Dendritic cell treated with granulocyte-macrophage colony-stimulating factor and Interleukin-4, amounts not matched to agents 40 ng/mL and 50 ng/mL, for 4 days (primary cell): ENCODE results near the gene ANTKMT.
"Not testable (repeated sequence)": the region's sequence is repeated elsewhere in the genome, so short reads cannot be mapped to it uniquely, and the experiment has no call there.

Source experiments
- H3K27ac Mint-ChIP-seq: one replicate; pipeline ENCODE4 v1.8.0; 2022; ENCODE audit warnings: mild to moderate bottlenecking, mixed read lengths
- H3K27me3 Mint-ChIP-seq: one replicate; pipeline ENCODE4 v1.8.0; 2022; ENCODE audit warnings: mild to moderate bottlenecking, mixed read lengths
- H3K36me3 Mint-ChIP-seq: one replicate; pipeline ENCODE4 v1.8.0; 2022; ENCODE audit warnings: low read depth, mixed read lengths
- H3K4me1 Mint-ChIP-seq: one replicate; pipeline ENCODE4 v1.8.0; 2022; ENCODE audit warnings: low read depth, mixed read lengths
- H3K4me3 Mint-ChIP-seq: one replicate; pipeline ENCODE4 v1.8.0; 2022; ENCODE audit warnings: mild to moderate bottlenecking, moderate library complexity, mixed read lengths
- H3K9me3 Mint-ChIP-seq: one replicate; pipeline ENCODE4 v1.8.0; 2022; ENCODE audit warnings: mixed read lengths
- intact Hi-C: fragments of 100-400 bp; cut with micrococcal nuclease; formaldehyde crosslinking; loops from one replicate; pipeline ENCODE4 v1.15.0; 2022

Gene ANTKMT

DNA sequence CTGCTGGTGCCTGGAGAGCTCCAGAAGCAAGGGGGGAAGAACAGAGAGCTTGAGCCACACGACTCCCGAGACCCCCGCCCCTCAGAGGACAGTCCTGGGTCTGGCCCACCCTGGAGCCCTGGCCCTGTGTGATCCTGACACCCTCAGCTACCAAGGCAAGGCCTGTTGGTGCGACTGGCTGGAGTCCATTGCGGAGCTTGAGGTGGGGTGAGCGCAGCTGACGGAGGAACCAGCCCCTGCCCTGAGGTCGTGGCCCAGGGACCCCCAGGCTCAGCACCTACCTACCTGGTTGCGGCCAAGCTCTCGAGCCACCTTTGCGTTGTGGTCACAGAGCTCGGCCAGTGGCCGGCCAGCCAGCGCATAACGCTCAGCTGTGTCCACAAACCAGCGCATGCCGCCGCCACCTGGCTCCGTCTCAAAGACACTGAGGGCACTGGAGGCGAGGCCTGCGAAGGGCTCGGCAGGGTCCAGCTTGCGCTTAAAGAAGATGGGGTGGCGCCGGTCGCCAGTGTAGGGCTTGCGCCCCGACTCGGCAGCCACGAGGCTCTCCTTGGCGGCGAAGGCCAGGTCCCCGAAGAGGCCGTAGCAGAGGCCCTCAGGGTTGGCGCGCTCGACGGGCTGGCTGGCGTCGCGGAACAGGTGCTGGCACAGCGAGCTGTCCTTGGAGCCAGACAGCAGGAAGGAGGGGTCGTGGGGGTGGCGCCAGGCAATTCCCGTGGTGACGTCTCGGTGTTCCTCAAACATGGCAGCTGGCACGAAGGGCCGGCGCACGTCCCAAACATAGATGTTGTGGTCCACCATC, 34.3 kb upstream of the ANTKMT start:
- Mint-ChIP-seq H3K9me3 (no peaks in the 10 kb centered on the region), H3K27ac (no peak overlapping the region), H3K36me3 (peaks cover 69% of the 10 kb centered on the region), H3K4me1 (peaks cover 72% of the 10 kb centered on the region), H3K27me3 (peaks cover 11% of the 10 kb centered on the region), H3K4me3 (no peak overlapping the region)
- intact Hi-C loops: no loop called here

DNA sequence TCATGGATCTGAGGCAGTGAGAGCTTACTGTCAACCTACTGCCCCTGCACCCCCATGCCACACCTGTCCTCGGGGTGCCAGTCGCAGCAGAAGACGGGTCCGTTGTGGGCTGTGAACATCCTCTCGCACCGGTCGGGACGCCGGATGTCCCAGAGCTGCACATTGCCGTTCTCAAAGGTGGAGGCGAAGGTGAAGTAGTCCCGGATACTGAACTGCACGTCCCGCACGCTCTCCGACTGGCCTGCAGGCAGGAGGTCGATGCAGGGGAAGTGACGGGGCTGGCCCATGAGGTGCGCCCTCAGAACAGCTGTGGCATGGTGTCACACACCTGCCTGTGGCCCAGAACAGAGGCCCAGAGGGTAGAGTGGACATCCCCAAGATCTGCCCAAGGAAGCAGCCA, 33.4 kb upstream of the ANTKMT start:
- no peak overlapping the region for H3K4me3 Mint-ChIP-seq
- intact Hi-C loops: no loop called here
- H3K27ac Mint-ChIP-seq: no peak overlapping the region
- H3K9me3 Mint-ChIP-seq: no peaks in the 10 kb centered on the region
- peaks cover 18% of the 10 kb centered on the region for H3K27me3 Mint-ChIP-seq
- peaks cover 63% of the 10 kb centered on the region for H3K4me1 Mint-ChIP-seq
- peaks cover 61% of the 10 kb centered on the region for H3K36me3 Mint-ChIP-seq

GRCh38 chr16:689175-689897, 31.6 kb upstream of the ANTKMT start:
- H3K27ac Mint-ChIP-seq: peak overlapping the region; percentile 93
- intact Hi-C loops: no loop called here
- H3K9me3 Mint-ChIP-seq: no peaks in the 10 kb centered on the region
- peaks cover 42% of the 10 kb centered on the region for H3K36me3 Mint-ChIP-seq
- peaks cover 35% of the 10 kb centered on the region for H3K27me3 Mint-ChIP-seq
- H3K4me1 Mint-ChIP-seq: peaks cover 54% of the 10 kb centered on the region
- H3K4me3 Mint-ChIP-seq: peak overlapping the region; percentile 97

GRCh38 chr16:691242-691641, 29.7 kb upstream of the ANTKMT start:
- Mint-ChIP-seq H3K36me3 (peaks cover 23% of the 10 kb centered on the region), H3K27me3 (peaks cover 52% of the 10 kb centered on the region), H3K4me1 (peaks cover 47% of the 10 kb centered on the region), H3K4me3 (peak overlapping the region; percentile 49), H3K27ac (peak overlapping the region; percentile 93)
- intact Hi-C loops, H3K9me3 Mint-ChIP-seq: not testable (repeated sequence)

- intact Hi-C loops: no loop called here
- H3K4me3 Mint-ChIP-seq: no peak overlapping the region
- peaks cover 10% of the 10 kb centered on the region for H3K36me3 Mint-ChIP-seq
- peaks cover 43% of the 10 kb centered on the region for H3K4me1 Mint-ChIP-seq
- H3K9me3 Mint-ChIP-seq: no peaks in the 10 kb centered on the region
- no peak overlapping the region for H3K27ac Mint-ChIP-seq
- H3K27me3 Mint-ChIP-seq: peaks cover 64% of the 10 kb centered on the region
Observed at GRCh38 chr16:692356-693108, 28.4 kb upstream of the ANTKMT start.

GRCh38 chr16:693364-693763, 27.6 kb upstream of the ANTKMT start:
- Mint-ChIP-seq H3K9me3 (no peaks in the 10 kb centered on the region), H3K27me3 (peaks cover 72% of the 10 kb centered on the region), H3K4me1 (peaks cover 43% of the 10 kb centered on the region), H3K4me3 (no peak overlapping the region), H3K27ac (no peak overlapping the region), H3K36me3 (peaks cover 7% of the 10 kb centered on the region)
- intact Hi-C loops: no loop called here

DNA sequence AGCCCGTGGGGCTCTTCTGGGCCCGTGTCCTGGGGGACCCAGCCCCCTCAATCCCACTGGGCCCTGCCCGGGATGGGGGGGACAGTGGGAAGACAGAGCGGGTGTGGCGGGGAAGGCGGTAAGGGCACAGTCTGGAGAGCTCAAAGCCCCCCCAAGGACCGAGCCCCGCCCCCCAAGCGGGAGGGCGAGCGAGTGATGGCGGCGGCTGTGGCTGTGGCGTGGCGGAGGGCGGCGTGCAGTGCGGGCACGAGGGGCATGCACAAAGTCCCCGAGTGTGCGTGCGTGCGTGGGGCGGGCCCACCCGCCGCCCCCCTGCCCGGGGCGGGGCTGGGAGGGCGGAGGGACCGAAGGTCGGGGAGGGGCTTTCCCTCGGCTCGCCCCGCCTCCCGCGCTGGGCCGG, 27.2 kb upstream of the ANTKMT start:
- H3K36me3 Mint-ChIP-seq: peaks cover 7% of the 10 kb centered on the region
- no peak overlapping the region for H3K27ac Mint-ChIP-seq
- peaks cover 76% of the 10 kb centered on the region for H3K27me3 Mint-ChIP-seq
- intact Hi-C loops: no loop called here
- H3K4me3 Mint-ChIP-seq: no peak overlapping the region
- peaks cover 39% of the 10 kb centered on the region for H3K4me1 Mint-ChIP-seq
- H3K9me3 Mint-ChIP-seq: no peaks in the 10 kb centered on the region

DNA sequence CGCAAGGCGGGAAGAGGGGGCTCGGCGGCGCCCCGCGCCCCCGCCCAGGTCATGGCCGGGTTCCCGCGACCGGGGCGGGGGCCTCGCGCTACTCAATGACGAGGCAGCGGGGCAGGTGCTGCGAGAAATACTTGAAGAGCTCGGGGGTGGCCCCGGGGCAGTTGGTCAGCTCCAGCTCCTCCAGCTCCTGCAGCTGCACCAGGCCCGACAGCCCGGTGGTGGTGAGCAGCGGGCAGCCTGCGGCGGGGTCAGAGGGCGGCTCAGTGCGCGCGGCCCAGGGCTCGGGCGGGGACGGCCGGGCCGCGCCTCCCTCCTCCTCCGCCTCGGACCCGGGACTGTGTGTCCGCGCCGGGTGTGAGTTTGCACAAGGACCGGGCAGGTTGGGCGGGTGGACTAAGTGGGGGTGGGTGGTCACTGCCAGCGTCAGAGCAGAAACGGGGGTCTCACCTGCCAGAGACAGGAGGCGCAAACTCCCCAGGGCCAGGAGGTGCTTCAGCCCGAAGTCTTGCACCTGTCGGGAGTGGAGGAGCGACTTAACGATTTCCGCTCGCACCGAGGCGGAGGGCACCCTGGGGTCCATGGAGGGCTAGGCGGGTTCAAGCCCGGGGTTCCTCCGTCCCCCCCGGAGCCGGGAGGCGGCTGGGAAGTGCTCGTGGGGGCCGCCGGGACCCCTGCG, 26.6 kb upstream of the ANTKMT start:
- peak overlapping the region; percentile 34 for H3K4me3 Mint-ChIP-seq
- H3K9me3 Mint-ChIP-seq: no peaks in the 10 kb centered on the region
- intact Hi-C loops: no loop called here
- H3K27me3 Mint-ChIP-seq: peaks cover 82% of the 10 kb centered on the region
- H3K27ac Mint-ChIP-seq: no peak overlapping the region
- H3K4me1 Mint-ChIP-seq: peaks cover 33% of the 10 kb centered on the region
- H3K36me3 Mint-ChIP-seq: peaks cover 7% of the 10 kb centered on the region

- intact Hi-C loops: no loop called here
- Mint-ChIP-seq H3K27me3 (peaks cover 88% of the 10 kb centered on the region), H3K4me1 (peaks cover 28% of the 10 kb centered on the region), H3K36me3 (peaks cover 3% of the 10 kb centered on the region), H3K4me3 (no peak overlapping the region), H3K27ac (no peak overlapping the region), H3K9me3 (no peaks in the 10 kb centered on the region)
Observed at GRCh38 chr16:694863-695354, 26.0 kb upstream of the ANTKMT start.

DNA sequence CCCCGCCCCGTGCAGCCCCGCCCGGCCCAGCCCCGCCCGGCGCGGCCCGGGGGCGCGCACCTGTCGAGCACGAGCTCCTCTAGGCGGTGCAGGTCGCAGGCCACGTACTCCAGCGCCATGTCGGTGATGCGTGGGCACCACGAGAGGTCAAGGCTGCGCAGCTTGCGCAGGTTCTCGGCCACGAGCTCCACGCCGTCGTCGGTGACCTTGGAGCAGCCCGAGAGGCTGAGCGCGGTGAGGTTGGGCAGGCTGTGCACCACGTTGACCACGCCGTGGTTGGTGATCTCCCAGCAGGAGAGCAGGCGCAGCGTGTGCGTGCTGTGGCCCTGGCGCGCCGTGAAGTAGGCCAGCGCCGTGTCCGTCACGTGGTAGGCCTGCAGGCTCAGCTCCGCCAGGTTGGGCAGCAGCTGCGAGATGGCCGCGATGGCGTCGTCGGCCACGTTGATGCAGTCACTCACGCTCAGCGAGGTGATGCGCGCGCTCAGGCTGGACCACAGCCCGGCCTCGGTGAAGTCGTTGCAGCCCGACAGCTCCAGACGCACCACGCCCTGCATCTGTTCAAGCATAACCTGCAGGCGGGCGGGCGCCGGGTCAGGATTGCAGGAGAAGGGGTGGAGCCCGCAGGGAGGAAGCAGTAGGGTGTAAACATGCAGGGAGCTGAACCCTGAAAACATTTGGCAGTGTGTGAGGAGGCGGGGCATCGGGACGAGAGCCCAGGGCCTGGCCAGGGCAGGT, 25.4 kb upstream of the ANTKMT start:
- Mint-ChIP-seq H3K9me3 (no peaks in the 10 kb centered on the region), H3K4me1 (peaks cover 27% of the 10 kb centered on the region), H3K36me3 (no peaks in the 10 kb centered on the region), H3K4me3 (peak overlapping the region; percentile 34), H3K27me3 (peaks cover 92% of the 10 kb centered on the region), H3K27ac (no peak overlapping the region)
- intact Hi-C loops: no loop called here

GRCh38 chr16:698911-699671, 21.9 kb upstream of the ANTKMT start:
- Mint-ChIP-seq H3K9me3 (no peaks in the 10 kb centered on the region), H3K36me3 (no peaks in the 10 kb centered on the region), H3K27me3 (peaks cover 96% of the 10 kb centered on the region), H3K4me3 (no peak overlapping the region), H3K27ac (no peak overlapping the region), H3K4me1 (peaks cover 15% of the 10 kb centered on the region)
- intact Hi-C loops: no loop called here

- no peaks in the 10 kb centered on the region for H3K9me3 Mint-ChIP-seq
- no peak overlapping the region for H3K4me3 Mint-ChIP-seq
- H3K27ac Mint-ChIP-seq: no peak overlapping the region
- intact Hi-C loops: loop anchor here (10.0 kb wide), 1 partner anchor 484 kb away; no protein-coding TSS in a partner anchor
- H3K27me3 Mint-ChIP-seq: peaks cover 90% of the 10 kb centered on the region
- no peaks in the 10 kb centered on the region for H3K36me3 Mint-ChIP-seq
- H3K4me1 Mint-ChIP-seq: peaks cover 1% of the 10 kb centered on the region
Observed at GRCh38 chr16:700684-701584, 20.0 kb upstream of the ANTKMT start.
